Measurements from ENCODE around the gene ABHD13.
A peak's percentile ranks its signal among the peaks of the same experiment; 100 is the strongest.

ABHD13 gene

GRCh38 chr13:108269601-108270328 is 51.6 kb downstream of the ABHD13 start, which contains the start of gene TNFSF13B:
TSS of gene TNFSF13B (plus strand) at chr13:108269718. CDS start at chr13:108269896, 178 bp downstream.
- no peak for DNase-seq (ENCODE audit: low read depth)
- no peak for TF ChIP-seq CTCF (IDR thresholded peaks at IDR 0.05; ENCODE audit: control insufficient read depth, insufficient read depth, low read depth, low read length, missing control alignments)
- peak within 1 kb of the TSS; percentile 39 for H3K4me3 ChIP-seq (ENCODE audit: control insufficient read depth, low read depth, low read length)

GRCh38 chr13:108270442-108270841 is 52.2 kb downstream of the ABHD13 start:
- DNase-seq (ENCODE audit: low read depth), result no peak
- peak overlapping the region; percentile 39; the same call in 1 of the 2 replicates for H3K4me3 ChIP-seq (ENCODE audit: control insufficient read depth, low read depth, low read length)
- TF ChIP-seq CTCF (IDR thresholded peaks at IDR 0.05; ENCODE audit: control insufficient read depth, insufficient read depth, low read depth, low read length, missing control alignments), result no peak

- H3K4me3 ChIP-seq (ENCODE audit: control insufficient read depth, low read depth, low read length), result no peak overlapping the region
- TF ChIP-seq CTCF (IDR thresholded peaks at IDR 0.05; ENCODE audit: control insufficient read depth, insufficient read depth, low read depth, low read length, missing control alignments), result no peak
- no peak for DNase-seq (ENCODE audit: low read depth)
These were observed 54.1 kb downstream of the ABHD13 start for GRCh38 chr13:108272333-108272732.

- TF ChIP-seq CTCF (IDR thresholded peaks at IDR 0.05; ENCODE audit: control insufficient read depth, insufficient read depth, low read depth, low read length, missing control alignments), result no peak
- DNase-seq (ENCODE audit: low read depth), result no peak
- no peak overlapping the region for H3K4me3 ChIP-seq (ENCODE audit: control insufficient read depth, low read depth, low read length)
These were observed 55.4 kb downstream of the ABHD13 start for GRCh38 chr13:108273429-108274118.

- TF ChIP-seq CTCF (IDR thresholded peaks at IDR 0.05; ENCODE audit: control insufficient read depth, insufficient read depth, low read depth, low read length, missing control alignments), result no peak
- no peak overlapping the region for H3K4me3 ChIP-seq (ENCODE audit: control insufficient read depth, low read depth, low read length)
- no peak for DNase-seq (ENCODE audit: low read depth)
These were observed 56.5 kb downstream of the ABHD13 start for GRCh38 chr13:108274718-108275117.

- H3K4me3 ChIP-seq (ENCODE audit: control insufficient read depth, low read depth, low read length), result no peak overlapping the region
- no peak for DNase-seq (ENCODE audit: low read depth)
- no peak for TF ChIP-seq CTCF (IDR thresholded peaks at IDR 0.05; ENCODE audit: control insufficient read depth, insufficient read depth, low read depth, low read length, missing control alignments)
These were observed 57.9 kb downstream of the ABHD13 start for GRCh38 chr13:108276060-108276459.
